ENCODE results near the gene C2CD3.
"Not testable (repeated sequence)": the region's sequence is repeated elsewhere in the genome, so short reads cannot be mapped to it uniquely, and the experiment has no call there.

Gene C2CD3

DNA sequence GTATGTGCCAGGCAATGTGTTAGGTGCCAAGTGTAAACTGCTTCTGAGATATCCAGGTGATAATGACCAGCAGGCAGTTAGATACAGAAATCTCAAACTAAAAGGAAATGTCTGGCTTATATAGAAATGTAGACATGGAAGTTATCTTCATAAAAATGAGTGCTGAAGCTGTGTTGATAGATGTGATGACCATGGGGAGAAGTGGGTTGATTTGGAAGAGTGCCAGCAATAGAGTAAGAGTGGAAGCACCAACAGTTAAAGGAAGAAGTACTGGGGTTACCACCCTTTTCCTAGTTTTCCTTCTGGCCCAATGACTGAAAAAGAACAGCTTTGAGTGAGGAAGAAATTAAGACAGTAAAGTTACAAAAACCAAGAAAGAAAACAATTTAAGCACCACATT is 68.5 kb downstream of the C2CD3 start:
- Histone ChIP-seq H3K9me3 (ENCODE audit: control insufficient read depth, insufficient read depth, low read length) (no peaks in the 10 kb centered on the region), H3K4me3 (ENCODE audit: low read depth, low read length) (no peak overlapping the region), H3K4me1 (ENCODE audit: control insufficient read depth, insufficient read depth, low read length) (peaks cover 3% of the 10 kb centered on the region), H3K27me3 (ENCODE audit: control insufficient read depth, insufficient read depth, low read length) (no peaks in the 10 kb centered on the region), H3K36me3 (ENCODE audit: control insufficient read depth, insufficient read depth, low read length) (peaks cover 4% of the 10 kb centered on the region), H3K9ac (ENCODE audit: low read depth, low read length) (no peak overlapping the region)

DNA sequence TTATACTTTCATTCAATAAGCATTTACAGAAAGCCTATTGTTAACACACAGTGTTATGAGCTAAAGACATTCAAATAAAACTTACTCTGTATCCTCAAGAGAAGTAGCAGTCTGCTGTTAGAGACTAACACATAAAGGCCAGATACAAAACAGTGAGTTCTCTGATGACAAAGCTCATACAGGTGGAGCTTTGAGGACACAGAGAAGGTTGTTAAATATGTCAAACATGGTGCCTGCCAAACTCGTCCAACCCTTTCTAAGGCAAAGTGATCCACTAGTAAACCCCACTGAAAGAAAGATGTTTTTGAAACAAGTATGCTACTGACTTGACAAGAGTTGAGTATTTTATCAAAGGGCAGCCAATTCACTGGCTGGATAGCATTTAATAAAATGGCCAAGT is 70.1 kb downstream of the C2CD3 start:
- H3K36me3 ChIP-seq (ENCODE audit: control insufficient read depth, insufficient read depth, low read length): no peaks in the 10 kb centered on the region
- H3K9me3 ChIP-seq (ENCODE audit: control insufficient read depth, insufficient read depth, low read length): no peaks in the 10 kb centered on the region
- peaks cover 3% of the 10 kb centered on the region for H3K4me1 ChIP-seq (ENCODE audit: control insufficient read depth, insufficient read depth, low read length)
- H3K9ac ChIP-seq (ENCODE audit: low read depth, low read length): no peak overlapping the region
- no peaks in the 10 kb centered on the region for H3K27me3 ChIP-seq (ENCODE audit: control insufficient read depth, insufficient read depth, low read length)
- H3K4me3 ChIP-seq (ENCODE audit: low read depth, low read length): no peak overlapping the region

- Histone ChIP-seq H3K9ac (ENCODE audit: low read depth, low read length) (no peak overlapping the region), H3K27me3 (ENCODE audit: control insufficient read depth, insufficient read depth, low read length) (no peaks in the 10 kb centered on the region), H3K4me3 (ENCODE audit: low read depth, low read length) (no peak overlapping the region), H3K4me1 (ENCODE audit: control insufficient read depth, insufficient read depth, low read length) (peaks cover 3% of the 10 kb centered on the region), H3K9me3 (ENCODE audit: control insufficient read depth, insufficient read depth, low read length) (no peaks in the 10 kb centered on the region), H3K36me3 (ENCODE audit: control insufficient read depth, insufficient read depth, low read length) (no peaks in the 10 kb centered on the region)
Observed at GRCh38 chr11:74100231-74100630, 70.6 kb downstream of the C2CD3 start.

- peaks cover 3% of the 10 kb centered on the region for H3K36me3 ChIP-seq (ENCODE audit: control insufficient read depth, insufficient read depth, low read length)
- H3K4me1 ChIP-seq (ENCODE audit: control insufficient read depth, insufficient read depth, low read length): peaks cover 3% of the 10 kb centered on the region
- H3K4me3 ChIP-seq (ENCODE audit: low read depth, low read length): no peak overlapping the region
- no peaks in the 10 kb centered on the region for H3K9me3 ChIP-seq (ENCODE audit: control insufficient read depth, insufficient read depth, low read length)
- H3K27me3 ChIP-seq (ENCODE audit: control insufficient read depth, insufficient read depth, low read length): no peaks in the 10 kb centered on the region
- H3K9ac ChIP-seq (ENCODE audit: low read depth, low read length): no peak overlapping the region
Observed at GRCh38 chr11:74097686-74098237, 73.0 kb downstream of the C2CD3 start.

DNA sequence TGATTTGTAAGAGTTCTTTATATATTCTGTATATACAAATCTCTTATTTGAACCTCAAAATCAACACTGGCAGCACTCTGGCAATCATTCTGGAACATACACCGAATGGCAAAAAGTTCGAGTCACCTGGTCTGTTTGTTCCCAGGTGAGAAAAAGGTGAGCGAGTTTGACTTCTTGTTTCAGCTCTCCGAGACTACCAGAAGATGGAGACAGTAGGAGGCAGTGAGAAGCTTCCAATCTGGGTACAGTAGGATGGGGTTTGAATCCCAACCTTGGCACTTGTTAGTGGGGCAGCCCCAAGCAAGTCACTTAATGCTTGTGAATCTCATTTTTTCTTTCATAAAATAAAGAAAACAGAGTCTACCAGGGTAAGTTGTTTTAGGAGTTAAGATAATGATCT is 76.4 kb downstream of the C2CD3 start:
- Histone ChIP-seq H3K36me3 (ENCODE audit: control insufficient read depth, insufficient read depth, low read length) (peaks cover 3% of the 10 kb centered on the region), H3K4me1 (ENCODE audit: control insufficient read depth, insufficient read depth, low read length) (no peaks in the 10 kb centered on the region), H3K9me3 (ENCODE audit: control insufficient read depth, insufficient read depth, low read length) (no peaks in the 10 kb centered on the region), H3K4me3 (ENCODE audit: low read depth, low read length) (no peak overlapping the region), H3K27me3 (ENCODE audit: control insufficient read depth, insufficient read depth, low read length) (no peaks in the 10 kb centered on the region), H3K9ac (ENCODE audit: low read depth, low read length) (no peak overlapping the region)

DNA sequence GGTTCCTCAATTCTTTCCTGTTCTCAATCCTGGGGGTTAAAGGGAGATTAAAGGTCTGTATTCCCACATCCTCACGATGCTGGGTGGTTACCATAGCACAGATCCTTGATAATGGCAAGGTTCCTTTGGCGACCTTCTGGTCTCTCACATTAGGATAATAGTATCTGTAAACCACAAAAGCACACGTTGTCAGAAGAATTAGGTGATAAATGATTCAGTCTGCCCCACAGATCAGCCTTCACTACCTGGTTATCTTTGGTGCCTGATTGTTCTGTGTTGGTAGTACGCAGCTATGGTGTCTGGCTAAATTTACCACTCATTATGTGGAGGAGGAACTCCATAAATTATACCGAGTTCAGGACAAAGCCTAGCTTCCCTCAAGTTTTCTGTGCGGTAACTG is 78.4 kb downstream of the C2CD3 start:
- Histone ChIP-seq H3K36me3 (ENCODE audit: control insufficient read depth, insufficient read depth, low read length) (peaks cover 3% of the 10 kb centered on the region), H3K4me3 (ENCODE audit: low read depth, low read length) (no peak overlapping the region), H3K9me3 (ENCODE audit: control insufficient read depth, insufficient read depth, low read length) (no peaks in the 10 kb centered on the region), H3K9ac (ENCODE audit: low read depth, low read length) (no peak overlapping the region), H3K4me1 (ENCODE audit: control insufficient read depth, insufficient read depth, low read length) (no peaks in the 10 kb centered on the region), H3K27me3 (ENCODE audit: control insufficient read depth, insufficient read depth, low read length) (no peaks in the 10 kb centered on the region)

GRCh38 chr11:74091549-74091948 is 79.3 kb downstream of the C2CD3 start:
- Histone ChIP-seq H3K4me3 (ENCODE audit: low read depth, low read length) (no peak overlapping the region), H3K9ac (ENCODE audit: low read depth, low read length) (no peak overlapping the region), H3K4me1 (ENCODE audit: control insufficient read depth, insufficient read depth, low read length) (no peaks in the 10 kb centered on the region), H3K9me3 (ENCODE audit: control insufficient read depth, insufficient read depth, low read length) (no peaks in the 10 kb centered on the region), H3K36me3 (ENCODE audit: control insufficient read depth, insufficient read depth, low read length) (peaks cover 3% of the 10 kb centered on the region), H3K27me3 (ENCODE audit: control insufficient read depth, insufficient read depth, low read length) (no peaks in the 10 kb centered on the region)

DNA sequence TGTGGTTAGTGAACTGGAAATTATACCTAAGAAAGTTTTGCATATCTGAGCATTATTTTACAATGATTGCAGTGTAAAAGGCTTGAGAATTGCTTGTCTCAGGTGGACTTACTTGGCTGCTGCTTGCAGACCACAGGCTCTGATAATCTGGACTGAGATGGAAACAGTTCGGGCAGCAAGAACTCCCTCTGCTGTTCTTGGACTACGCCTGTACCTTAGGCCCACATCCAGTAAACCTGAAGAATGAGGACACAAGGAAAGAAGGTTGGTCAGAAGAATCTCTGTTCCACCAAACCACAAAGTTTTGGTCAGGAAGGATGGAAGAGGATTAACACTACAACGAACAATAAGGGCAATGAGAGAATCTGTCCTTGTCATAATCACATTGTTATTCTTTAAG is 80.1 kb downstream of the C2CD3 start:
- H3K4me1 ChIP-seq (ENCODE audit: control insufficient read depth, insufficient read depth, low read length): no peaks in the 10 kb centered on the region
- H3K9ac ChIP-seq (ENCODE audit: low read depth, low read length): no peak overlapping the region
- H3K4me3 ChIP-seq (ENCODE audit: low read depth, low read length): no peak overlapping the region
- H3K36me3 ChIP-seq (ENCODE audit: control insufficient read depth, insufficient read depth, low read length): peaks cover 3% of the 10 kb centered on the region
- no peaks in the 10 kb centered on the region for H3K9me3 ChIP-seq (ENCODE audit: control insufficient read depth, insufficient read depth, low read length)
- no peaks in the 10 kb centered on the region for H3K27me3 ChIP-seq (ENCODE audit: control insufficient read depth, insufficient read depth, low read length)

DNA sequence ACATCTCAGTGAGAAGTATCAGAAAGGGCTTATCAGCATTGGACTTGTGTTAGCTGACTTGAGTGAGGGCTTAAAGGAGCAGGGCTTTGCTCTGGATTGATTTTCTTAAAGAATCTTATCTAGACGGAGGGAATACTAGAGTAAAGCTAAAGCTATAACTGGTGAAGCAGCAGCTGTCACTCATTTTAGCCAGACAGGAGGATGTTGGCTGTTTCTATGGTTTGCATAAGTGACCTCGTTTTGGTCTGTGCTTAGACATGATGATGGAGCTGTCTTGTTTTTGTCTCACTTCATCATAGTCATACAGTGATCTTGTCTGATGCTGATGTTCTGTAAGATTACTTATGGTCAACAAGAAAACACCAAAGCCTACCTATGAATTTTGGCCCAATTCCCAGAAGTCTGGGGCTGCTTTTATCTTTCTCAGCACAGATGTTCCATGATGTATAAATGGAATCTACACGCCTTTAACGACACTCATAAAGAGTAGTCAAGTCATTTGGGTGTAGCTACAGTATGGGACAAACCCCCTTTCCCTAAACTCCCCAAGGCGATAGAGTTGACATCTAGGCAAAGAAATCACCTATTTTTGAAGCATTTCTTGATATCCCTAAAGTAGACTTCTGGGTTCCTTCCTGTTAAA is 84.4 kb downstream of the C2CD3 start:
- Histone ChIP-seq H3K27me3 (ENCODE audit: control insufficient read depth, insufficient read depth, low read length) (no peaks in the 10 kb centered on the region), H3K9ac (ENCODE audit: low read depth, low read length) (no peak overlapping the region), H3K4me1 (ENCODE audit: control insufficient read depth, insufficient read depth, low read length) (no peaks in the 10 kb centered on the region), H3K4me3 (ENCODE audit: low read depth, low read length) (no peak overlapping the region), H3K36me3 (ENCODE audit: control insufficient read depth, insufficient read depth, low read length) (no peaks in the 10 kb centered on the region), H3K9me3 (ENCODE audit: control insufficient read depth, insufficient read depth, low read length) (no peaks in the 10 kb centered on the region)

- Histone ChIP-seq H3K4me3 (ENCODE audit: low read depth, low read length) (no peak overlapping the region), H3K4me1 (ENCODE audit: control insufficient read depth, insufficient read depth, low read length) (no peaks in the 10 kb centered on the region), H3K27me3 (ENCODE audit: control insufficient read depth, insufficient read depth, low read length) (no peaks in the 10 kb centered on the region), H3K36me3 (ENCODE audit: control insufficient read depth, insufficient read depth, low read length) (no peaks in the 10 kb centered on the region), H3K9ac (ENCODE audit: low read depth, low read length) (no peak overlapping the region), H3K9me3 (ENCODE audit: control insufficient read depth, insufficient read depth, low read length) (no peaks in the 10 kb centered on the region)
Observed at GRCh38 chr11:74085542-74085892, 85.3 kb downstream of the C2CD3 start.

- H3K36me3 ChIP-seq (ENCODE audit: control insufficient read depth, insufficient read depth, low read length): no peaks in the 10 kb centered on the region
- no peaks in the 10 kb centered on the region for H3K4me1 ChIP-seq (ENCODE audit: control insufficient read depth, insufficient read depth, low read length)
- H3K27me3 ChIP-seq (ENCODE audit: control insufficient read depth, insufficient read depth, low read length): no peaks in the 10 kb centered on the region
- no peaks in the 10 kb centered on the region for H3K9me3 ChIP-seq (ENCODE audit: control insufficient read depth, insufficient read depth, low read length)
- no peak overlapping the region for H3K4me3 ChIP-seq (ENCODE audit: low read depth, low read length)
- no peak overlapping the region for H3K9ac ChIP-seq (ENCODE audit: low read depth, low read length)
Observed at GRCh38 chr11:74084796-74085541, 85.8 kb downstream of the C2CD3 start.

GRCh38 chr11:74083927-74084326 is 86.9 kb downstream of the C2CD3 start:
- H3K9ac ChIP-seq (ENCODE audit: low read depth, low read length); H3K27me3 ChIP-seq (ENCODE audit: control insufficient read depth, insufficient read depth, low read length); H3K4me1 ChIP-seq (ENCODE audit: control insufficient read depth, insufficient read depth, low read length); H3K4me3 ChIP-seq (ENCODE audit: low read depth, low read length); H3K36me3 ChIP-seq (ENCODE audit: control insufficient read depth, insufficient read depth, low read length); H3K9me3 ChIP-seq (ENCODE audit: control insufficient read depth, insufficient read depth, low read length): not testable (repeated sequence)
